IMR-90 (cell line): ENCODE data around the gene FGF7. TPM values are rescaled to one million over a fixed set of nuclear protein-coding genes. Genes with fewer than 3 reads are reported as not detected.
A peak's percentile ranks its signal among the peaks of the same experiment; 100 is the strongest.

Experiments used
- ATAC-seq: fragments of 200-7000 bp; cut with Tn5 transposase; 2 replicates; pipeline ENCODE4 v1.9.1; 2020; ENCODE audit warnings: low read depth, mild to moderate bottlenecking, moderate library complexity
- BruUV-seq: library from RNA; stranded (reverse); fragments of 400-500 nt; replicated peaks from 2 replicates; lab custom pipeline; 2021; lab: Mats Ljungman, UMichigan
- CTCF ChIA-PET: fragments of 300-600 bp; formaldehyde crosslinking; extraction: SDS; loops from one replicate; lab custom pipeline; 2021; ENCODE audit warnings: antibody characterized with exemption; lab: Yijun Ruan, JAX
- POLR2A ChIA-PET: fragments of 300-600 bp; sonication (Branson Sonifier 250); formaldehyde crosslinking; loops from one replicate; lab custom pipeline; 2022; ENCODE audit warnings: antibody characterized with exemption; ENCODE audit not compliant: unreplicated experiment; lab: Charles Lee
- DNase-seq: peaks from one replicate; pipeline ENCODE4 v3.0.0; 2013
- H2AFZ ChIP-seq: replicated peaks from 2 replicates; pipeline ENCODE3; 2013; ENCODE audit warnings: low read length, mild to moderate bottlenecking; ENCODE audit not compliant: poor library complexity
- H2AK5ac ChIP-seq: 2 replicates; pipeline ENCODE4 v1.6.1; 2013; ENCODE audit warnings: low read depth, low read length, inconsistent platforms
- H2AK9ac ChIP-seq: replicated peaks from 2 replicates; pipeline ENCODE3; 2013; ENCODE audit warnings: mild to moderate bottlenecking, low read depth, low read length, moderate library complexity; ENCODE audit not compliant: poor library complexity
- H2BK120ac ChIP-seq: 2 replicates; pipeline ENCODE4 v1.6.1; 2013; ENCODE audit warnings: low read depth, low read length, inconsistent platforms
- H2BK15ac ChIP-seq: 3 replicates; pipeline ENCODE4 v1.6.1; 2013; ENCODE audit warnings: low read depth, low read length, inconsistent platforms
- H2BK20ac ChIP-seq: 2 replicates; pipeline ENCODE4 v1.6.1; 2013; ENCODE audit warnings: low read depth, mild to moderate bottlenecking, inconsistent platforms, low read length, moderate library complexity
- H2BK5ac ChIP-seq: 2 replicates; pipeline ENCODE4 v1.6.1; 2013; ENCODE audit warnings: mild to moderate bottlenecking, low read depth, low read length, inconsistent platforms; ENCODE audit not compliant: poor library complexity, severe bottlenecking
- H3K14ac ChIP-seq: replicated peaks from 2 replicates; pipeline ENCODE4 v1.6.1; 2013; ENCODE audit warnings: low read depth, low read length, inconsistent platforms
- H3K18ac ChIP-seq: 2 replicates; pipeline ENCODE4 v1.6.1; 2013; ENCODE audit warnings: low read depth, low read length, control low read depth
- H3K23ac ChIP-seq: 2 replicates; pipeline ENCODE4 v1.6.1; 2013; ENCODE audit warnings: low read depth, low read length, inconsistent platforms
- H3K27ac ChIP-seq: 2 replicates; pipeline ENCODE4 v1.5.1; 2013; ENCODE audit warnings: mild to moderate bottlenecking, control low read depth, low read length; ENCODE audit not compliant: insufficient read depth
- H3K27me3 ChIP-seq: 2 replicates; pipeline ENCODE4 v1.6.1; 2013; ENCODE audit warnings: low read length; ENCODE audit not compliant: control insufficient read depth, insufficient read depth
- H3K36me3 ChIP-seq: 2 replicates; pipeline ENCODE4 v1.6.1; 2013; ENCODE audit warnings: low read length, mixed read lengths; ENCODE audit not compliant: control insufficient read depth, insufficient read depth
- H3K4ac ChIP-seq: 2 replicates; pipeline ENCODE4 v1.6.1; 2013; ENCODE audit warnings: low read depth, low read length, inconsistent platforms
- H3K4me1 ChIP-seq: 2 replicates; pipeline ENCODE4 v1.6.1; 2013; ENCODE audit warnings: low read length, mixed read lengths; ENCODE audit not compliant: control insufficient read depth, insufficient read depth
- H3K4me2 ChIP-seq: 2 replicates; pipeline ENCODE4 v1.6.1; 2013; ENCODE audit warnings: low read depth, mild to moderate bottlenecking, control low read depth, low read length, moderate library complexity
- H3K4me3 ChIP-seq: 2 replicates; pipeline ENCODE4 v1.5.1; 2013; ENCODE audit warnings: low read depth, mild to moderate bottlenecking, control low read depth, low read length, moderate library complexity; ENCODE audit not compliant: insufficient read depth
- H3K56ac ChIP-seq: 2 replicates; pipeline ENCODE4 v1.6.1; 2013; ENCODE audit warnings: low read length, inconsistent platforms; ENCODE audit not compliant: insufficient read depth; ENCODE audit errors: extremely low read depth
- H3K79me1 ChIP-seq, 2 experiments: 2 replicates each; pipeline ENCODE4 v1.6.1; 2013; ENCODE audit warnings: low read length in 2 of 2, inconsistent platforms in 1 of 2, low read depth in 1 of 2
- H3K9ac ChIP-seq: 2 replicates; pipeline ENCODE4 v1.6.1; 2013; ENCODE audit warnings: low read depth, low read length, control low read depth
- H3K9me1 ChIP-seq: 2 replicates; pipeline ENCODE4 v1.6.1; 2013; ENCODE audit warnings: low read length, inconsistent platforms; ENCODE audit not compliant: insufficient read depth
- H3K9me3 ChIP-seq: 2 replicates; pipeline ENCODE4 v1.6.1; 2013; ENCODE audit warnings: low read length; ENCODE audit not compliant: control insufficient read depth, insufficient read depth
- H4K20me1 ChIP-seq: 2 replicates; pipeline ENCODE4 v1.6.1; 2013; ENCODE audit warnings: low read length, inconsistent platforms; ENCODE audit not compliant: insufficient read depth
- H4K5ac ChIP-seq: 2 replicates; pipeline ENCODE4 v1.6.1; 2013; ENCODE audit warnings: mild to moderate bottlenecking, low read depth, low read length, control low read depth
- H4K8ac ChIP-seq, 2 experiments: 2 replicates each; pipeline ENCODE4 v1.6.1; 2013; ENCODE audit warnings: low read depth in 2 of 2, low read length in 2 of 2, control low read depth in 1 of 2, inconsistent platforms in 1 of 2
- H4K91ac ChIP-seq: 2 replicates; pipeline ENCODE4 v1.6.1; 2013; ENCODE audit warnings: low read depth, low read length, inconsistent platforms; ENCODE audit not compliant: insufficient read depth
- CHD1 ChIP-seq: IDR thresholded peaks from 2 replicates; pipeline ENCODE4 v1.6.1; 2012; ENCODE audit warnings: low read depth, low read length, improper control_type of control experiment
- MXI1 ChIP-seq: IDR thresholded peaks from 2 replicates; pipeline ENCODE4 v1.6.1; 2012; ENCODE audit warnings: low read depth, mild to moderate bottlenecking, low read length, moderate library complexity, borderline replicate concordance
- POLR2A ChIP-seq: IDR thresholded peaks from 2 replicates; pipeline ENCODE4 v1.6.1; 2012; ENCODE audit warnings: mild to moderate bottlenecking, low read depth, low read length
- RCOR1 ChIP-seq: IDR thresholded peaks from 2 replicates; pipeline ENCODE4 v1.6.1; 2012; ENCODE audit warnings: mild to moderate bottlenecking, low read length, improper control_type of control experiment; ENCODE audit not compliant: insufficient replicate concordance
- WGBS, 2 experiments: methylation state at CpG; one replicate each; pipeline versions ENCODE4 v1.1.5 to v1.1.7; 2013; ENCODE audit warnings: missing lambda C conversion rate in 2 of 2; ENCODE audit not compliant: insufficient read length in 1 of 2; ENCODE audit errors: extremely low coverage in 2 of 2; 5-methylcytosine and 5-hydroxymethylcytosine counted together
- dilution Hi-C: fragments of 300-500 bp; cut with HindIII; formaldehyde crosslinking; loops from one replicate; pipeline ENCODE4 v1.14.3; 2018; ENCODE audit warnings: low sequenced_read_pairs; ENCODE audit not compliant: unreplicated experiment
- in situ Hi-C: fragments of 300-500 bp; cut with MboI; formaldehyde crosslinking; loops from 3 replicates; pipeline ENCODE4 v1.14.3; 2019; ENCODE audit warnings: low sequenced_read_pairs, inconsistent platforms, mixed read lengths
- intact Hi-C: fragments of 100-400 bp; cut with micrococcal nuclease; formaldehyde crosslinking; loops from 2 replicates; pipeline ENCODE4 v1.10.0; 2022
- polyA plus RNA-seq, 3 experiments: library from polyadenylated mRNA; depleted of rRNA; stranded (reverse); fragments of >200 nt; gene quantifications; 2 replicates each; pipeline ENCODE4 v1.2.3, GENCODE V29; 2012; ENCODE audit warnings: low replicate concordance in 1 of 3
- total RNA-seq: library from RNA; depleted of rRNA; stranded (reverse); fragments of >200 nt; gene quantifications from 2 replicates; pipeline ENCODE4 v1.2.3, GENCODE V29; 2012
- TF ChIP-seq, protein P1 (sequence below): fragments of 150-350 bp; IDR thresholded peaks from 2 replicates; pipeline ENCODE4 v1.6.1; 2017; ENCODE audit warnings: mild to moderate bottlenecking, antibody characterized with exemption, low read length, low read depth

Gene FGF7
- total and polyA plus RNA-seq, 2 of the 4 experiments (the other 2 are of a cell fraction), result 27.3 to 34.8 TPM

DNA sequence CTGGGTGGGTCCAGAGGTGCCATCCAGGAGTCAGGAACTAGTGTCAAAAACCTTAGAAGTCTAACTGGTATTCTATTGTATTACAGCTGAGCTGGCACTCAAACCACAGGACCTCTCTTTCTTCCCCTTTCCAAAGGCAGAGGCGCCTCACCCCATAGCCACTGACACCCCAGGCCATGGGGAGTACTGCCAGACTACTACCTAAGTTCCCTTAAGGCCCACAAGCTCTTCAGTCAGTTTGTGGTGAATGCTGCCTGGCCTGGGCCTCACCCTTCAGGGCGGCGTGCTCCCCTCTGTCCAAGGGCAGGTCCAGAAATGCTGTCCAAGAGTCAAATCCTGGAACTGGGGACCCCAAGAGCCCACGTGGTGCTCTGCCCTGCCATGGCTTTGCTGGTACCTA lies 43.0 kb upstream of the FGF7 start:
- Histone ChIP-seq H3K56ac (no peak overlapping the region), H3K9ac (no peak overlapping the region), H3K23ac (no peak overlapping the region), H3K4me1 (peaks cover 5% of the 10 kb centered on the region), H3K27me3 (no peaks in the 10 kb centered on the region), H2BK5ac (no peak overlapping the region), H3K79me1 (no peaks in the 10 kb centered on the region), H3K27ac (no peak overlapping the region), H4K8ac (no peak overlapping the region), H3K36me3 (no peaks in the 10 kb centered on the region), H3K4me2 (no peak overlapping the region), H2AK5ac (no peak overlapping the region; the same call in 1 of the 2 replicates), H3K9me1 (no peaks in the 10 kb centered on the region; the same call in 1 of the 2 replicates), H2BK120ac (no peak overlapping the region; the same call in 1 of the 2 replicates), H3K14ac (no peak overlapping the region), H3K4me3 (no peak overlapping the region), H4K91ac (no peak overlapping the region; the same call in 1 of the 2 replicates), H4K20me1 (no peaks in the 10 kb centered on the region), H2BK15ac (no peak overlapping the region), H2AK9ac (no peak overlapping the region), H4K5ac (peak overlapping the region; percentile 31; the same call in 1 of the 2 replicates), H2BK20ac (no peak overlapping the region), H3K4ac (no peak overlapping the region), H2AFZ (no peak overlapping the region), H3K9me3 (no peaks in the 10 kb centered on the region), H3K18ac (no peak overlapping the region)
- ATAC-seq (no peak), DNase-seq (no peak)
- 100% methylated on average over 2 of the region's 4 CpGs; no CpG with 5 or more reads in 1 of the 2 experiments for WGBS, 2 experiments
- POLR2A ChIA-PET, result no interaction called here
- in situ Hi-C loops, result no loop called here
- intact Hi-C loops, result no loop called here
- TF ChIP-seq POLR2A (no peak), MXI1 (no peak), RCOR1 (no peak), CHD1 (no peak)
- TF ChIP-seq, protein P1, sequence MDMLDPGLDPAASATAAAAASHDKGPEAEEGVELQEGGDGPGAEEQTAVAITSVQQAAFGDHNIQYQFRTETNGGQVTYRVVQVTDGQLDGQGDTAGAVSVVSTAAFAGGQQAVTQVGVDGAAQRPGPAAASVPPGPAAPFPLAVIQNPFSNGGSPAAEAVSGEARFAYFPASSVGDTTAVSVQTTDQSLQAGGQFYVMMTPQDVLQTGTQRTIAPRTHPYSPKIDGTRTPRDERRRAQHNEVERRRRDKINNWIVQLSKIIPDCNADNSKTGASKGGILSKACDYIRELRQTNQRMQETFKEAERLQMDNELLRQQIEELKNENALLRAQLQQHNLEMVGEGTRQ, result no peak
- CTCF ChIA-PET, result no interaction called here
- dilution Hi-C loops, result no loop called here
- BruUV-seq, result no TSS peak
